Measurements from ENCODE around the gene GALNT7.

GALNT7 gene

DNA sequence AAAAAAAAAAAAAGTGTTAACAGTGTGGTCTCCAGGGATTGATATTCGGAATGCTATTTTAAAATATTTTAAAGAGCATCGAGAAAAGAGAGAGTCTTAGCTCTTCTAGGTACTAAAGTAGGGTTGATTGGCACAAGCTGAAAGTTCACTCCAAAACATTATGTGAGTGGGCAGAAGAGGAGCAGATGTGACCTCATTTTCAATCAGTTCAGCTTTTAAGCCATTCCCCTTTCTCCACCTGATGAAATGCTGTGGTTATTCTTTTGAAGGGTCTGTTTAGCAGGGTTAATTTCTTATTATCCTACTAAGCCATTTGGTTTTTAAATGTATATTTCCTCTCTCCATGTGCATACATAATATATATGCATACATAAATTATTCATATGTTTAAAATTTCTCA, 69.2 kb downstream of the GALNT7 start:
- DNase-seq: peak in 2 of 4 experiments; percentile 30 to 36

DNA sequence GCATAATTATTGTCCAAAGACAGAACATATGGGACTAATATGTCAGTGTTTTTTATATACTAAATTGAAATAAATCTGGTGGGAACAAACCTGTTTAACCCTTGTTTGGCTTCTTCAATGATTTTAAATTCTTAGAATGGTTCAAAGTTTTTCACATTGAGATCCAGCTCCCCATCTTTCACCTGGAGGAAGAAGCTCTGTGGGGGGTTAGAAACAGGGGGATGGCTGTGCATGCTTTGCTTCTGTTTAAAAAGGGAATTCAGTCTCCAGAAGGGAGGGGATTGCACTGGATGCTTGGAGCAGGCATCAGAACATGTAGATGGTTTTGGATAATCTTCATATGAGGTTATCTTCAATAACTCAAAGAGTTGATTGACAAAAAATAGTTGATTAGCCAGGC, 72.1 kb downstream of the GALNT7 start:
- DNase-seq: no peak

DNA sequence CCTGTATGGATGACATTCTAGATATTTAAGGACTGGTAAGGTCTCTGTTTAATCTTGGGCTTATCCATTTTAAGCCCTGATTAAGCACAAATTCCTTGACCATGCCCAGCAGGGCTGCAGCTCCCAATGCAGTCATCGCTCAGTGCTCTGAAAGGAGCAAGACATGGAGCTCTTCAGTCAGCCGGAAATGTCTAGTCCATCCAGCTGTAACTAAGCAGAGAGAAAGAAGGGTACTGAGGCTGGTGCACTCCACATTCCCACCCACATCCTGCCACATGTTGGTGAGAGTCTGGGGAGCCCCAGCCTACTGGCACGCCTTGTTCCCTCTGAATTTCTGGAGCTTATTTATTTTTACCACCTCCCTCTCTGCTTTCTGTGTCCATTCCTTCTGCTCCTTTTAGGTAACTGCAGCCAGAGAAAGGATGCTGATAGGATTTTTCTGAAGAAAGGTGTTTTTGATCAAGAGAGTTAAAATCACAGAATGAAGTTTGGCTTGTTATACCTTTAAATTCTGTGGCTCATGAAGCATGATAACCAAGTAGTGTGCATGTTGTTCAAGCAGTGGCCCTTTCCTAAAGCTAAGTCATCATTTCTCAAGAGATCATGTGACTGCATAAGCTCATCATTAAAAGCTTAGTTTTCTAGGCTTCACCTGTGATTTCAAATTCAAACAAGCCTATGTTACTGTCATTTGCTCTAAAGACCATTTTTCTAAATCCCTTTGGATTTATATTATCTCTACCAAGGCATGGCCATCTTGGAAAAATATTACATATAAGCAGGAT, 74.0 kb downstream of the GALNT7 start:
- peak in 1 of 4 experiments; percentile 12 for DNase-seq

DNA sequence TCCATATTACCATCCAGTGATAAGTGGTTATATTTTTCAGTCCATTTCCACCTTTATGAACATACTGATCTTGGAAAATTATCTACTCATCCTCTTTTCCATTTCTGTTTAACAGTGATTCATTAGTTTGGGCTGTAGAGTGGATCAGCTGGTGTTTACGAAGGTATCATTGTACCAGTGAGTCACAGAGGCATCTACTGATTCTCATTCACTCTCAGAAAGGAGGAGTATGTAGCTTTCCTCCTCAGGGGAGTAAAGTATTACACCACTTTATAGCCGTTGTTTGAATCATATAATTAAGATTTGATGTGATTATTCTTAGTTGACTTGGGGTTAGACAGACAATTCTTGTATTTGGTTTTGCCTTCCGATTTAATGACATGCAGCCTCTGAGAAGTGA, 74.7 kb downstream of the GALNT7 start:
- DNase-seq: no peak

DNA sequence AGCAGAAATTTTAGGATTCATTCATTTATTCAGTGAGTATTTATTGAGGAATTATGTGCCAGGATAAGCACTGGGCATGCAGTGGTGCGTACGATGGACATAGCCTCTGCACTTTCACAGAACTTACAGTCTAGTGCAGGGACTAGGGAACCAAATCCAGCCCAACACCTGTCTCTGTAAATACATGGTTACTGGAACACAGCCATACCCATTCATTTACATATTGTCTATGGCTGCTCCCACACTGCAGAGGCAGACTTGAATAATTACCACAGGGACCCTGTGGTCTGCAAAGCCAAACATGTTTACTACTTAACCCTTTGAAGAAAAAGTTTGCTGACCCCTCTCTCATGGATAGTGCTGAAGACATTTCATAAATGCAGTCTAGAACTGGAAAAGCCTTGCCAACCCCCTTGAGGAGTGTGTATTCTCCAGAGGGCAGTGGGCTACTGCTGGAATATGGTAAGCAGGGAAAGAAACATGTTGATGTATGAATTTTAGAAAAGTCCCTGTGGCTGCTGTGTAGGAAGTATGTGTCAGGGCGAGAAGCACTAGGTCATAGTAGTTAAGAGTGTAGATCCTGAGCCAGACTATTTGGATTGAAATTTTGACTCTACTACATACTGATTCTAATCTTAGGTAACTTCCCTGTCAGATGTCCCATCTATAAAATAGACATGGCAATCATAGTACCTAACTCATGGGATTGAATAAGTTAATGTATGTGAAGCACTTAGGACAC, 75.5 kb downstream of the GALNT7 start:
- DNase-seq: no peak

DNA sequence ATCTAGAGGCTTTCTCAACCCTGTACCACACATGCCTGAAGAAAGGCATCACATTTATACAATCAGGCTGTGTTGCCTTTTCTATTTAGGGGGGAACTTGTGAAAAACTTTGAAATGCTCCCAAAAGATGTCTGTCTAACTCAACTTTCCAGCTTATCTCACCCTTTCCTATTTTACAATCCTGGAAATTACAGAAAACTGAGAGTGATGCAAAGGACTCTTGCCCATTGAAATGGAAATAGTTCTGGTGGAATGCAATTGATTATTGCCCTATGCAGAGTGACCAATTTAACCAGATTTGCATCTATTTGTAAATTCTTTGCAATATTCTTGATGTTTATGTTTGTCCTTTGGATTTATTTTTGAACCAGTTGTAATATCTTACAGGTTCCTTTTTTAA, 77.3 kb downstream of the GALNT7 start:
- no peak for DNase-seq

DNA sequence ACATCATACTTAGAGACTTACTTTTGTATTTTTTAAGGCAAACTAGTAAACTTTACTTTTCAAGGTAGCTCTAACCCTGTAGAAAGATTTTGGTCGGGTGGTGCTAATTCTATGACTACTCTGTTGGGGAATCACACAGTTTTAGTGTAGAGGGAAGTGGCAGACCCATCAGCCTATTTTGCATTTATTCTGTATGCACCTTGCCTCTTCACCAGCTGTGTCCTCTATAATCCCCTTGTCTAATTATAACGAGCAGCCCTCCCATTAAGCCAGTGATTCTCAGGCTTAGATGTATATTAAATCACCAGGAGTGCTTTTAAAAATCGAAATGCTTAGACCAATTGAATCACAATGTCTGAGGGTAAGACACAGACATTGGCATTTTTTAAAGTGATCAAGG, 78.1 kb downstream of the GALNT7 start:
- no peak for DNase-seq

DNA sequence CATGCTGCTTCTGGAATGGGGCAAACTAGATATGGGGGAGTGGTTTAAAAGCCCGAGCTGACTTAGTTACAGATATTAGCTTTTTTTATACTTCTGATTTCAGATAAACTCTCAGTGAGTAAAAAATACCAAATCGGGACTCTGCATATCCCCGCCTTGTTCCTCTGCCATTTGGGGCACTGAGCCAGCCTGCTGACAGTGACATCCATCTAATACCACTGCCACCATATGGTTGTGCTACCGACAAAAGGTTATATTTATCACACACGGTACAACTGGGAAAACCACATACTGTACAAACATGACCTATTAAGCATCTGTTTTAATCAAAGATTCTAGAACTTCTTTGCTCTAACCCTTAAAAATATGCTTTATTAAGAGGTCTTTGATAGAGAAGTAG, 78.7 kb downstream of the GALNT7 start:
- DNase-seq: no peak

DNA sequence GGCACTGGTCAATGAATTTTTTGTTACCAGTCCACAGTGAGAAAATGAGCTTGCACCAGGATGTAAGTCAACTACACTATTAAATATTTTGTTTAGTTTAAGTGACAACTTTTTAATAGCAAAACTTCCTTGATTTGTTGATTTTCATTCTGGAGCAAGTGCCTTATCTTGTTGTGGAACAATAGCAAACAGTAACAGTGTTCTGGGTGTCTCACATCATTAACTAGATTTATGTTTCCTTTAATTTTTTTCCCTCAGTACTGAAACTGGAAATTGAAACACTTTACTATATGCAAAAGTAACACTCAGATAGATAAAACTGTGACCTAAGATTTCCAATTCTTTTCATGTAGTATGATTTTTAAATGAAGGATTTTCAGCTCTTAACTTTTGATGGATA, 80.1 kb downstream of the GALNT7 start:
- DNase-seq: no peak

DNA sequence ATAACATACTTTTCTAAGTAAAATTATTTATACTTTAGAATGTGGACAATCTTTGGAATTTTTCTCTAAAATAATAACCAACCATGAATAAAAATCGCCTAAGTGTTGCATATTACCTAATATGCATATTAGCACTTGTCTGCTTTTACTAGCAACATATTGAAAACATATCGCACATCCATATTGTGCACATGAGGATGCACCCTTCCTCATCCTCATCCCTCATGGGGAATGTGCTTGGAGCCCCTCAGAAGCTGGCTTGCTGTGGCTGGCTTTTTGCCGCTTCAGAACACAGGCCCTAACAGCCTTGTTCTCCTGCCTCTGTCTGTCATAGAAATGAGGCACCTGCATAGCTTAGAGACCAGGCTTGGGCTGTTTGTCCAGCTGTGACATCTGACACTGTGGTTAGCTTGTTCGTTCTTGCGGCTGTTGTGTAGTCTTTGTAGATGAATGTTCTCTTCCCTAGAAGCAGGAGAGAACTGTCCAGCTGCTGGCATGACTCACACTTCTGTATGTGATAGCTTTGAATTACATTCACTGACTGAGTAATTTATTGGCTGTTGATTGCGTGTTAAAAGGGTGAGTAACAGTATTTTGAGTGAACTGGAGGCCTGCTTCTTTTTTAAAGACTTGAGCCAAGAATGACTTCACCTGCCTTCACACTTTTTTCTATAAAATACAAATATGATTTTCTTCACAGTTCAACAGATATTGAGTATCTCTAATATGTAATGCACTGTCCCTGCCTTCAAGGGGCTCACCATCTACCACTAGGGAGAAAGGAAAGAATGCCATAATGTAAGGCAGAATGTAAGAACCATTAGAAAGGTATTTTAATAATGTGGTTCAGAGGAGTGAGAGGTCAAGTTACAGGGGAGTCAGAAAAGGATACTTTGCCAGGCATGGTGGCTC, 83.7 kb downstream of the GALNT7 start:
- DNase-seq: peak; percentile 44 to 74 (median 64)

DNA sequence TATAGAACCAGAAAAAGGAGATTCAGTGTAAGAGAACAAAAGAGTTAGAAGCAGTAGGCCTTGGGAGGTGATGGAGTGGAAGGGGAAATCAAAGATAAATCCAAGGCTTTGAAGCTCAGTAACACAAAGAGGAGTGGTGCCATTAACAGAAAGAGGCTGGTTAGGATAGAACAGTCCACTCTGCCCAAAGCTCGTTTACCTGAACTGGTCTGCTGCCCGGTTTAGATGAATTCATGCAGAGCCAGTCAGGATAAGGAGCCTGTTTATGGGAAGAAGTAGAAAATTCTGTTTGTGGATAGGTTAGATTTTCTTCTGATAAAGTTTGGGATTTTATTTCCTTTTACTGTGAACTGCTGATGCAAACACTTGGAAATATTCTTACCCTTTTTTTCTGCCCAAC, 85.0 kb downstream of the GALNT7 start:
- DNase-seq: no peak

DNA sequence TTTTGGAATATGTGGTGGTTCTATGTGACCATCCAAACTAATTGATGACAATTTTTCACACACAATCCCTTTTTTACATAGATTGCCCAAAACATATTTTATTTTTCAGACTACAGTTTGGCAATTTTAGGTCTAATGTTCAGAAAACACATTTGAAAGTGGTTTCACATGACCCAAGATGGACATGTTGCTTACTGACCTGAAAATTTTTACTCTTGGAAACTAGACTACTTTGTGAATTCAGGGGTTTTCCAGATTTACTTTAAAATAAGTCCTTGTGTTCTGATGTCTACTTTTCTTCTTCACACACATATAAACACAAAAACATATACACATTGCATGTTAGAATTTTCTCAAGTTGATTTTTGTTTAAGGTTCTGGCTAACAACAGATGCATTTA, 86.0 kb downstream of the GALNT7 start:
- no peak for DNase-seq

DNA sequence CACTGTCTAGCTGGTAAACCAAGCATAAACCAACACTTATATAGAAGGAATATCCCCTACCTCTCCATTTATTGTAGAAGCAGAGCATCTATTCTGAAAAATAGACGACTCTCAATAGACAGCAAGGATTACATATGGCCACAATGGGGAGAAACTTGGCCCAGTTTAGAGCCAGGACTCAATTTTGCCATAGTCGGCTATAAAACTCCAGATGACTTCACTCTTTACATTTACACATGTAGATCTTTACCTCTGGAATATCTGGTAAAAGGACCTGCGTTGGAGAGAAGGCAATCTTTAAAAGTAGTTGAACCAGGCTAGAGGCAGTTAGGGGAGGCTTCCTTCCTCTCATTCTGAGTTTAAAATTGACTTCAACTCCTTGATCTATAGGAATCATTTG, 88.2 kb downstream of the GALNT7 start:
- no peak for DNase-seq

DNA sequence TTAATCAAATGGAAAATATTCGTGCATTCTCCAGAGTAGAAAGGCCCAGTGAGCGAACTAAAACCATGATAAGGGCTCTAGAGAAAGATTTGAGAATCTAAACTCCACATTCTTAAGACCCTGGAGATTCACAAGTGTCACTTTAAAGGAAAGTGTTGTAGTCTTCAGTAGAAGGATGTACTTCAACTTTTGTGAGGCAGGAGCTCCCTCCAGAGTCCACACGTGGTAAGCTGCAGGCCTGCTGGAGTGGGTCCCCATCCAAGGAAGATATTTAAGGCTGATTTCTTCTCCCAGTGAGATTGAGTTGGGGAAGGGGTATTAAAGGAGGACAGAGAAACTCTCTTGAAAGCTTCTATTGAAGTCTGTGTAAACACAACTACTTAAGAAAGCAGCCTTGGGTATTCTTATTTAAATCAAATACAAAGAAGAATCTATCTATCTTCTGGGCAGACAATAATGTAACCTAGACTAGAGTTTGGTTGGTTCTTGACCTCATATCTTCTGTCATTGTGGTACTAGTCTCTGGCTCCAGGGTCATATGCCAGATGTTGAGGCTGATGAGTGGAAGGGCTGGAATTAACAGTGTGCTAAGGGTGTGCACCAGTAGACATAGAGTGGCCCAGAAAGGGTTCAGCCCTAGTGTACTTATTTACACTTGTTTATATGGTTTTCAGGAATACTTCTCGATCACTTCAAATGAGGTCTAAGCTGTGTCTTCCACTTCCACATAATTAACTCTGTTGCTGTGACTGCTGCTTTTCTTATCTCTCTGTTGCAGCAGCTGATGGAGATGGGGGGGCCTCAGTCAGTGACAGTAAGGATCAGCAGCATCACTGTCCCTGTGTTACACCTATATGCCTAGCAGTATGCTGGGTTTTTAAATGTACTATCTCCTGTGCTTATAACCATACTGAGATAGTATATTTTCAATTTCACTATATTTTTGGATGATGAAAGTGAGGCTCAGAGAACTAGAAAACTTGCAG, 89.4 kb downstream of the GALNT7 start:
- peak; percentile 68 to 78 (median 73) for DNase-seq

DNA sequence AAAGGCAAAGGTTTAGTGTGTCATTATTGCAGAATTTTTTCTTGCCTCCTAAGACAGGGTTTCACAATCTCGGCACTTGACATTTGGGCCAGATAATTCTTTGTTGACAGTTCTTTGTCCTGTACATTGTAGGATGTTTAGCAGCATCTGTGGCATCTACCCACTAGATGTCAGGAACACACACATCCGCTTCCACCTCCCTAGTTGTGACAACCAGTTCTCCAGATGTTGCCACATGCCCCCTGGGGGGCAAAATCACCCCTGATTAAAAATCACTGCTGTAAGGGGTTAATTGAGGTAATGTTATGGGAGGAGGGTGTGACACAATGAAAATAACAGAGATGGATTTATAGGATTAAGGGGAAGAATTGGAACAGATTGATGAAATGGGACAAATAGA, 90.3 kb downstream of the GALNT7 start:
- no peak for DNase-seq

DNA sequence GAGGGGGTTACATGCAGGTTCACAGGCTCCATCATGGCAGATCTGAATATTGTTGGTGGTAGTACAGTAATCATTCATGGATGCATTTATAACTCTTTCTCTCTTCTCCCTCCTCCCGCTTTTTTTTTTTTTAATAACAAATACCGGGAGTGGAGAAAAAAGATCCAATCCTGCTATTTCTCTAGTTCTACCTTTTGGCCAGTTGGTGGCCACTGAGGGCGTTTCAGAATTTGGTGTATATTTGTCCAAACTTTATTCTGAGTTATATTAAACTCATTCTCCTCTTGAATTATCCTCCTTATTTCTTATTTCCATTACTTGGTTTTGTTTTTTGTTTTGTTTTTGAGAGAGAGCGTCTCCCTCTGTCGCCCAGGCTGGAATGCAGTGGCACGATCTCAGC, 90.7 kb downstream of the GALNT7 start:
- DNase-seq: no peak

DNA sequence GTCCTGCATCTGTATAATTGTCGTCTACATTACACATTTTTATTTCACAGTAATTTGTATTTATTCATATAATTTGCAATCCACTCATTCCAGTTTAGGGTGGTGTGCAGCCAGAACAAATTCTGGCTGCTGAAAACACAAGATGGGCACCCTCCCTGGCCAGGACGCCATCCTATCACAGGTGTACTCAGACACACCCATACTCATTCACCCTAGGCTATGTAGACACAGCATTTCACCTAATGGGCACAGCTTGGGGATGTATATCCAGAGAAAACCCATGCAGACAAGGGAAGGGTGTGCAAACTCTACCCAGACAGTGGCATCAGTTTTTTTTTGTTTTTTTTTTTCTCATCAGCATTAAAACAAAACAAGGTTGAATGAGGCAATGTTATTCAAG, 92.4 kb downstream of the GALNT7 start:
- DNase-seq: no peak

DNA sequence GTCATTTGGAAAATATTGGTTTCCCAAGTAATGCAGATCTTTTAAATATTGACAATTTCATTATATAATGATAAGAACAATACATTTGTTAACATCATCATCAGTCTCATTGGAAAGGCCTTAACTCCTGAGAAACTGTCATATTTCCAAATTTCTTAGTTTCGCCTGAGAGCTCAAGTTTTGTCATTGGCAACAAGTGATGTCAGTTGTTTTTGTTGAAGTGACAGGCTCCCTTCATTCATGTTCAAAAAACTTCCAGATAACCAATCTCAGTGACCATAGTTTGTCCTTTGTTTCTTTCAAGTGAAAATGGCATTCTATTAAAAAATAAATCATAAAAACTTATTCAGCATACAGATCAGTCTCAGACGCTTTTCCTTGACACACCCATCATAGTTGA, 93.8 kb downstream of the GALNT7 start:
- DNase-seq: no peak

DNA sequence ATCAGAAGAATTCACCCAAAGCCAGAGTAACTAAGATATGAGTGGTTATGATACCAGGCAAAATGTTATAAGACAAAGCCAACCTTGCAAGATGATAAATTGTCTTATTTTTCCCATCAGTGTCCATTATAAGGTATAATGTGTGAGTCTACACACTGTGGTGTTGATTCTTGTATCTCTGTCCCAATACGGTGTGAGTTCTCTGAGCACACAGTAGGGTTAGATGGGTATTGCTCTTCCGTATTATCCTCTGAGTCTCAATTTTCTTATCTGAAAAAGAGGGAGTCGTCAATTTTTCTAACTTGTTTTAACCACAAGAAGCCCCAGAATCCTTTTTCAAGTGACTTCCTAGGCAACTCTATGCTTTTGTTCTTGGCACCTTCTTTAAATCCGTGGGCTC, 95.6 kb downstream of the GALNT7 start:
- DNase-seq: no peak

DNA sequence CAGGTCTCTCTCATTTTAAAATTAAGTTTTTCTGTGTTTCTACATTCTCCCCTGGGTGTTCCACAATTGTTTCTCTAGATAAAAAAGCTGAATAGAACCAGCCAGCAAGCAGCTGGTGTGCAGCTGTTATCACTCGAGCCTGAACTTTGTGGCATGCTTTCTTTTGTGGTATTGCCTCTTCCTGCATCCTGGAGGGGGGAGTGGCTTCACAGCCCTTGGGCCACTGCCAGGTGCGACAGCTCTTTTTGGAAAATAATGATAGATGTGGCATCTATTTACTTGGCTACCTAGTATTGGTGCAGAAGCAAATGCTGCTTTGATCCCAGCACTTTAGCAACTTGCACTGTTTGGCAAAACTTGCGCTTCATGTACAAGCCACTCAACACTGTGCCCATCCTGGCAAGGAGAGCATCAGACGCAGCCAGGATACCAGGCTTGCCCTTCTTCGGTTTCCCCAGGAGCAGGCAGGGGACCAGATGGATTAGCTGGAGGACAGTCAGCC, 96.1 kb downstream of the GALNT7 start:
- DNase-seq: no peak

DNA sequence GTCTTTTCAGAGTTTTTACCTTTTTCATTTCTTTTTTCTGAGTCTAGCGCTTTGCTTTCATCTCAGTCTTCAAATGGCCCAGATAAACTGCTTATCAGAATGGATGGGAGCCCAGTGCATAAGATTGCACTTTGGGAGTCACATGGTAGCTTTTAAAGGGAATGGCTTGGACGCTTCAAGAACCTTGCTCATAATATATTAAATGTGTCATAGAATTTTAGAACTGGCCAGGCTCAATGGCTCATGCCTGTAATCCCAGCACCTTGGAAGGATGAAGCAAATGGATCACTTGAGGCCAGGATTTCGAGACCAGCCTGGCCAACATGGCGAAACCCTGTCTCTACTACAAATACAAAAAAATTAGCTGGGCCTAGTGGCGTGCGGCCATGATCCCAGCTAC, 97.1 kb downstream of the GALNT7 start:
- no peak for DNase-seq

DNA sequence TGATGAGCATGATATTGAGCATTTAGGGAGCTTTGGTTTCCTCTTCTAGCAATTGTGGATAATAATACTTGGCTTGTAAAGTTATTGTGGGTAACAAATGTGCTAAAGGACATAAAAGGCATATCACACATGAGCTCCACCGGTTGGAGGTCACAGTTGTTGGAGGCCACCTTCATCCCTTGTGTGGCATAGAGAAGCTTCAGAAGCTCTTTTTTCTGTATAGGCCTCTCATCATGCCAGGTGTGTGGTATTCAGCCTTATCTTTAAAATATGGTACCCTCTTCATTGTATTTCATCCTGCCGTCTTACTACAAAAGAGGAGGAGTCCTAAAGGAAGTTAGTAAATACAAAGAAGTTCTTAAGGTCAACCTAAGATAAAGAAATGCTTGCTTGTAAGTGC, 99.1 kb downstream of the GALNT7 start:
- no peak for DNase-seq
